Activated CD8-positive, alpha-beta memory T cell treated with anti-CD3 and anti-CD28 coated beads for 48 hours (primary cell): Measurements from ENCODE around the gene RAB31.

Source experiments
- DNase-seq, 3 experiments: peaks; one replicate each; pipeline ENCODE4 v3.0.0-alpha.2; 2020; ENCODE audit warnings: low read depth in 2 of 3, low spot score in 2 of 3

The RAB31 gene

GRCh38 chr18:9911226-9911625 is 203.1 kb downstream of the RAB31 start:
- no peak for DNase-seq
